SK-N-SH treated with all-trans-retinoic acid at 6 μM for 48 hours (cell line): ENCODE data around the gene SLC7A4.

Experiments
- ATAC-seq: fragments of 200-7000 bp; cut with Tn5 transposase; 3 replicates; pipeline ENCODE4 v1.9.1; 2020; ENCODE audit warnings: mild to moderate bottlenecking, moderate library complexity
- ESRRG ChIP-seq: fragments of 250-450 bp; sonication (Bioruptor Pico); IDR thresholded peaks from 2 replicates; pipeline ENCODE4 v1.6.1; 2021; ENCODE audit warnings: mild to moderate bottlenecking
- GLIS3 ChIP-seq: fragments of 250-450 bp; sonication (Bioruptor Pico); IDR thresholded peaks from 2 replicates; pipeline ENCODE4 v1.5.0; 2020; ENCODE audit warnings: mild to moderate bottlenecking, moderate library complexity
- TCF4 ChIP-seq: fragments of 250-450 bp; sonication (Bioruptor Pico); IDR thresholded peaks from 2 replicates; pipeline ENCODE4 v1.8.0; 2021; ENCODE audit warnings: mild to moderate bottlenecking, moderate library complexity, borderline replicate concordance
- ZFP3 ChIP-seq: fragments of 250-450 bp; sonication (Bioruptor Pico); IDR thresholded peaks from 2 replicates; pipeline ENCODE4 v1.5.0; 2020; ENCODE audit warnings: mild to moderate bottlenecking, moderate library complexity
- ZNF70 ChIP-seq: fragments of 450-650 bp; formaldehyde crosslinking; IDR thresholded peaks from 2 replicates; pipeline ENCODE4 v1.5.0; 2020; ENCODE audit warnings: mild to moderate bottlenecking, moderate library complexity
- TF ChIP-seq, protein P1 (sequence below): fragments of 250-450 bp; sonication (Bioruptor Pico); IDR thresholded peaks from 2 replicates; pipeline ENCODE4 v1.5.0; 2020; ENCODE audit warnings: mild to moderate bottlenecking, moderate library complexity
- TF ChIP-seq, protein P2 (sequence below): fragments of 250-450 bp; sonication (Bioruptor Pico); IDR thresholded peaks from 2 replicates; pipeline ENCODE4 v1.8.0; 2020; ENCODE audit warnings: mild to moderate bottlenecking, moderate library complexity, borderline replicate concordance
- TF ChIP-seq, protein P3 (sequence below): fragments of 250-450 bp; sonication (Bioruptor Pico); IDR thresholded peaks from 2 replicates; pipeline ENCODE4 v1.5.1; 2021; ENCODE audit warnings: mild to moderate bottlenecking, moderate library complexity
- TF ChIP-seq, protein P4 (sequence below): fragments of 250-450 bp; sonication (Bioruptor Pico); IDR thresholded peaks from 2 replicates; pipeline ENCODE4 v1.8.0; 2021; ENCODE audit warnings: low read depth, mild to moderate bottlenecking, moderate library complexity, borderline replicate concordance

SLC7A4 gene

DNA sequence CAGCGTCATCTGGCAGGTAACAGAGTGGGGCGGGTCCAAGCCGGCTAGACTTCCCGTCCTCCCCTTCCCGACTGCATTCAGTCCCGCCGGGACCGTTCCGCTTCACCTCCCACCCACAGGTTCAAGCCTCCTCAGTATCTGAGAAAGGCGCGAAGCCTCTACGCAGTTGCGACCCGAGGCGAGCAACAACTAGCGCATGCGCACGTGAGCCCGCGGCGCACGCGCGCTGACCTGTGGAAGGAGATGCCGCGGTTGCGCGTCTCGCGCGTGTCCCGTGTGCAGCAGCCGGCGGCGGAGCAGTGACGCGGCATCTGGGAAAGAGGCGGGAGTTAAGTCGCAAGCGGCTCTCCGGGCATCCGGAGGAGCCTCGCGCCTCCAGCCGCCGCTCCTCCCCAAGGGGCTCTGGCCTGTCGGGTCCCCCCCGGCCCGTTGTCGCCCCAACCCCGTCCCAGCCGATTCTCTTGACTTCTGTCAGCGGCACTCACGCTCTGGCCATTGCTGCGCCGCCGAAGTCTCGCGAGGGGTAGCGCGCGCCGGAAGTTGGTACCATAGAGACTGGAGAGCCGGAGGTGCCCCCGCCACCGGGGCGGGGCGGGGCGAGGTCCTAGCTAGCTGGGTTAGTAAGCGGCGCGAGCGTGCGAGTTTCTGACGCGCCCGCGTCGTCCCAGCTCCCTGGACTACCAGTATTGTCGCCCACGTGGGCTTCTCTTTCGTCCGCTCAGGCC lies 30.6 kb downstream of the SLC7A4 start, which contains the start of gene THAP7:
Gene THAP7 (minus strand): TSS at position 518 of the 725 bp plus-strand sequence. CDS start 207 bp downstream, at position 311.
- TF ChIP-seq, protein P1, sequence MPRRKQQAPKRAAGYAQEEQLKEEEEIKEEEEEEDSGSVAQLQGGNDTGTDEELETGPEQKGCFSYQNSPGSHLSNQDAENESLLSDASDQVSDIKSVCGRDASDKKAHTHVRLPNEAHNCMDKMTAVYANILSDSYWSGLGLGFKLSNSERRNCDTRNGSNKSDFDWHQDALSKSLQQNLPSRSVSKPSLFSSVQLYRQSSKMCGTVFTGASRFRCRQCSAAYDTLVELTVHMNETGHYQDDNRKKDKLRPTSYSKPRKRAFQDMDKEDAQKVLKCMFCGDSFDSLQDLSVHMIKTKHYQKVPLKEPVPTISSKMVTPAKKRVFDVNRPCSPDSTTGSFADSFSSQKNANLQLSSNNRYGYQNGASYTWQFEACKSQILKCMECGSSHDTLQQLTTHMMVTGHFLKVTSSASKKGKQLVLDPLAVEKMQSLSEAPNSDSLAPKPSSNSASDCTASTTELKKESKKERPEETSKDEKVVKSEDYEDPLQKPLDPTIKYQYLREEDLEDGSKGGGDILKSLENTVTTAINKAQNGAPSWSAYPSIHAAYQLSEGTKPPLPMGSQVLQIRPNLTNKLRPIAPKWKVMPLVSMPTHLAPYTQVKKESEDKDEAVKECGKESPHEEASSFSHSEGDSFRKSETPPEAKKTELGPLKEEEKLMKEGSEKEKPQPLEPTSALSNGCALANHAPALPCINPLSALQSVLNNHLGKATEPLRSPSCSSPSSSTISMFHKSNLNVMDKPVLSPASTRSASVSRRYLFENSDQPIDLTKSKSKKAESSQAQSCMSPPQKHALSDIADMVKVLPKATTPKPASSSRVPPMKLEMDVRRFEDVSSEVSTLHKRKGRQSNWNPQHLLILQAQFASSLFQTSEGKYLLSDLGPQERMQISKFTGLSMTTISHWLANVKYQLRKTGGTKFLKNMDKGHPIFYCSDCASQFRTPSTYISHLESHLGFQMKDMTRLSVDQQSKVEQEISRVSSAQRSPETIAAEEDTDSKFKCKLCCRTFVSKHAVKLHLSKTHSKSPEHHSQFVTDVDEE (CRISPR knock-in tag), result no peak; the same call in 1 of the 2 replicates
- TF ChIP-seq GLIS3 (CRISPR knock-in tag) (0 out of 2 replicates have a peak, but pooled peaks have one; percentile 11), TCF4 (CRISPR knock-in tag) (peak; percentile 10; the same call in 1 of the 2 replicates)
- TF ChIP-seq, protein P2, sequence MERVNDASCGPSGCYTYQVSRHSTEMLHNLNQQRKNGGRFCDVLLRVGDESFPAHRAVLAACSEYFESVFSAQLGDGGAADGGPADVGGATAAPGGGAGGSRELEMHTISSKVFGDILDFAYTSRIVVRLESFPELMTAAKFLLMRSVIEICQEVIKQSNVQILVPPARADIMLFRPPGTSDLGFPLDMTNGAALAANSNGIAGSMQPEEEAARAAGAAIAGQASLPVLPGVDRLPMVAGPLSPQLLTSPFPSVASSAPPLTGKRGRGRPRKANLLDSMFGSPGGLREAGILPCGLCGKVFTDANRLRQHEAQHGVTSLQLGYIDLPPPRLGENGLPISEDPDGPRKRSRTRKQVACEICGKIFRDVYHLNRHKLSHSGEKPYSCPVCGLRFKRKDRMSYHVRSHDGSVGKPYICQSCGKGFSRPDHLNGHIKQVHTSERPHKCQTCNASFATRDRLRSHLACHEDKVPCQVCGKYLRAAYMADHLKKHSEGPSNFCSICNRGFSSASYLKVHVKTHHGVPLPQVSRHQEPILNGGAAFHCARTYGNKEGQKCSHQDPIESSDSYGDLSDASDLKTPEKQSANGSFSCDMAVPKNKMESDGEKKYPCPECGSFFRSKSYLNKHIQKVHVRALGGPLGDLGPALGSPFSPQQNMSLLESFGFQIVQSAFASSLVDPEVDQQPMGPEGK, result 0 out of 2 replicates have a peak, but pooled peaks have one; percentile 51
- peak; percentile 92 for ATAC-seq

DNA sequence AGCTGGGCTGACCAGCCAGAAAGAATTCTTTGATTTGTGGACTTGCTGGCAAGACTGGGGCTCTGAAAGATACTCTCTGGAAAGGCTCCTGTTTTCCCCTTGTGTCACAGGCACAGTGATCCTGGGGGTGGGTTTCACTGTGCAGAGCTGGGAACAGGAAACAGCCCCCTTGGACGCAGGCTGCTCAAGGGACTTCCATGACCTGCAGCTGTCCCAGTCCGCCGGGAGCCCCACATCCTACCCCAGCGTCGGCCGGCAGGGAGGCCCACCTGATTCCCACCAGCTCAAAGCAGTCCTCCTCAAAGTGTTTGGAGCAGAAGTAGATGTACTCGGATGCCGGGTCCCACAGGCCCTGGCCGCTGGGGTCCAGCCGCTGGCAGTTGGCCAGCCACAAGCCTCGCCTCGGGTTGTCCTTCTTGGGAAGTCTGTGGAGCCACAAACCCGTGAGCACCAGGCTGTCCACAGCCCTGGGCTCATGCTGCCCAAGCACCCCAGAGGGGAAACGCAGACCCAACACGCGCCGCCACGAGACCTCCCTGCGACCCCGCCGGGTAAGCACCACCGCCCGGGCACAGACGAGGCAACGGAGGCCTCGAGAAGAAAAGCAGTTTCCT lies 31.3 kb downstream of the SLC7A4 start:
- peak; percentile 2 for ATAC-seq

DNA sequence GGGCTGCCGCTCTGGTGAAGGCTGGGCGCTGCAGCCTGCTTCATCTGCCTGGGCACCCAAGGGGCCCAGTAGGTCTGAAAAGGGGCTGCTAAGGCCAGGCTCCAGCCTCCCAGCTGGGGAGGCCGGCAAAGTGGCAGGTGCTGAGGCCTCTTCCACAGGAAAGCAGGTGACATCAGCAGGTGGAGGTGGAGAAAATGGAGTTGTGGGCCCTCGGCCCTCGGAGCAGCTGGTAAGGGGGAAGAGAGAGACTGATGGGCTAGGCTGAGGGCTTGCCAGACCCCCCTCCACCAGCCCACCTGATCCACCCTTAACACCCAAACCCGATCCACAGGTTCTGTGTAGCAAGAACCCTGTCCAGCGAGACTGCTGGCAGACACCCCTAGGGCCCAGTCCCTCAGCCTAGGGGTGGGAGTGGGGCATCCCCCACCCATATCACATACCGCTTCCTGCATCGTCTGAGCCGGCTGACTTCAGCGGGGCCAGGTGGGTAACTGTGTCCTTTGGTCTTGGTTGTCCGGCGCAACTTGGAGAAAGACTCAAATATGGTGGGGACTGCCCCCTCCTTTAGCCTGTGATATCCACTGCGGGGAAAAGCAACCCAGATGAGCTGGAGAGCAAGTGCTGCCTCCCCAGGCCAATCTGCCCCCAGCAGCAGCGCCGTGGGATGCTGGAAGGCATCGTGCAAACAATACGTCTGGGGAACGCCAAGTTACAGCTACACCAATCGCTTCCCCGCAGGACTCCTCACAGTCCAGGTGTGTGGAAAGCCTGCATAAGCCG lies 32.0 kb downstream of the SLC7A4 start:
- TF ChIP-seq, protein P2, result no peak
- 0 out of 2 replicates have a peak, but pooled peaks have one; percentile 11 for TF ChIP-seq ZNF70
- no peak; the same call in 2 of the 3 replicates for ATAC-seq

More for the DNA sequence above, 31.3 kb downstream of the SLC7A4 start:
- TF ChIP-seq ZFP3 (CRISPR knock-in tag), result no peak
- TF ChIP-seq, protein P3, sequence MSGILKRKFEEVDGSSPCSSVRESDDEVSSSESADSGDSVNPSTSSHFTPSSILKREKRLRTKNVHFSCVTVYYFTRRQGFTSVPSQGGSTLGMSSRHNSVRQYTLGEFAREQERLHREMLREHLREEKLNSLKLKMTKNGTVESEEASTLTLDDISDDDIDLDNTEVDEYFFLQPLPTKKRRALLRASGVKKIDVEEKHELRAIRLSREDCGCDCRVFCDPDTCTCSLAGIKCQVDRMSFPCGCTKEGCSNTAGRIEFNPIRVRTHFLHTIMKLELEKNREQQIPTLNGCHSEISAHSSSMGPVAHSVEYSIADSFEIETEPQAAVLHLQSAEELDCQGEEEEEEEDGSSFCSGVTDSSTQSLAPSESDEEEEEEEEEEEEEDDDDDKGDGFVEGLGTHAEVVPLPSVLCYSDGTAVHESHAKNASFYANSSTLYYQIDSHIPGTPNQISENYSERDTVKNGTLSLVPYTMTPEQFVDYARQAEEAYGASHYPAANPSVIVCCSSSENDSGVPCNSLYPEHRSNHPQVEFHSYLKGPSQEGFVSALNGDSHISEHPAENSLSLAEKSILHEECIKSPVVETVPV (CRISPR knock-in tag), result 0 out of 2 replicates have a peak, but pooled peaks have one; percentile 20
- TF ChIP-seq, protein P1 (CRISPR knock-in tag), result no peak
- TF ChIP-seq, protein P4, sequence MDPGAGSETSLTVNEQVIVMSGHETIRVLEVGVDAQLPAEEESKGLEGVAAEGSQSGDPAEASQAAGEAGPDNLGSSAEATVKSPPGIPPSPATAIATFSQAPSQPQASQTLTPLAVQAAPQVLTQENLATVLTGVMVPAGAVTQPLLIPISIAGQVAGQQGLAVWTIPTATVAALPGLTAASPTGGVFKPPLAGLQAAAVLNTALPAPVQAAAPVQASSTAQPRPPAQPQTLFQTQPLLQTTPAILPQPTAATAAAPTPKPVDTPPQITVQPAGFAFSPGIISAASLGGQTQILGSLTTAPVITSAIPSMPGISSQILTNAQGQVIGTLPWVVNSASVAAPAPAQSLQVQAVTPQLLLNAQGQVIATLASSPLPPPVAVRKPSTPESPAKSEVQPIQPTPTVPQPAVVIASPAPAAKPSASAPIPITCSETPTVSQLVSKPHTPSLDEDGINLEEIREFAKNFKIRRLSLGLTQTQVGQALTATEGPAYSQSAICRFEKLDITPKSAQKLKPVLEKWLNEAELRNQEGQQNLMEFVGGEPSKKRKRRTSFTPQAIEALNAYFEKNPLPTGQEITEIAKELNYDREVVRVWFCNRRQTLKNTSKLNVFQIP, result no peak
- TF ChIP-seq ESRRG (CRISPR knock-in tag), result no peak
- TF ChIP-seq GLIS3 (CRISPR knock-in tag), result no peak
